GM11168 (cell line): ENCODE data around the gene MAPKAPK2.

Source experiments
- in situ Hi-C: fragments of 300-500 bp; cut with MboI; formaldehyde crosslinking; loops from one replicate; pipeline ENCODE4 v1.12.0; 2022; ENCODE audit warnings: low sequenced_read_pairs; ENCODE audit not compliant: unreplicated experiment

MAPKAPK2 gene

DNA sequence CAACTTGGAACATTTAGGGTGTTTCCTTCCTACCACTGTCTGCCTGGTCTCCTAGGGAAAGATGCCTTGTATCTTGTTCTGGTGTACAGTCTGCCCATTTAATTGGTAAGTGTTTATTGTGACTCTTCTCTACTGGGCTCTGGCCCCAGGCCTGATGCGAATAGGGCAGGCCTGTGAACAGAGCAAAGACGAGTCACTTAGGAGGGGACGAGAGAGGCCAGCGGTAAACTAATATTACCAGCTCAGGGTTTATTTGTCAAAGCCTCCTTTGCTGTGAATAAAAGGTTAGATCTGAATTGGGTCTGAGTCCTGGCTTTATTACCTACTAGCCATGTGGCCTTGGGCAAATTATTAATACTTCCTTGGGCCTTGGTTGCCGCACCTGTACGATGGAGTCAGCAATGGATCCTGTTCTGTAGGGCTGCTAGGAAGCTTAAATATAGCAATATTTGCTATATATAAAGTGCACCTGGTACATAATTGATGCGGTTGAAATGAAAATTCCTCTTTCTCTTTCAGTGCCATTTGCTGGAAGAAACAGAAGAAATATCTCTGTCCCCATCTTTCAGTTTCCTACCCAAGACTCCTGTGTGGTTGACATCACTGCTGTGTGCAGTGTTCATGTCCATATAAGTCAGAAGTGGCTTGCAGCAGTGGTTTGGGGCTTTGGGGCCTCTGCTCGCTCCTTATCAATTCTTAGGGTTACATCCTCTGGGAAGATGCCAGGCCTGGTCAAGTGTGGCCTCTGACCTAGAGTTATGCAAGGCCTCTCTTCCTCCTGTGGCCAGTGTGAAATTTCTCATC lies 32.4 kb downstream of the MAPKAPK2 start:
- in situ Hi-C loops, result no loop called here

DNA sequence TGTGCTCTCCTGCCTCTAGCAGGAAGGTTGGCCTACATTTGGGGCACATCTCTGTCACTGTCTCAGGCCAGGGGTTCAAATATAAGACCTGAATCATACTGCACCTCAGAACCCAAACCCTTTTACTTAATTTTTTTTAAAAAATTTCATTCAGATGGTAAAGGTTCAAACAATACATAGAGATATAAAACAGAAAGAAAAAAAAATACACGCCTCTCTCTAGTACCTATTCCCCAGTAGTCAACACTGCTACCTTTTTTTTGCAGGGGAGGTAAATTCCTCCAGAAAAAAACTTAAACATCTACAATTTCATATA lies 32.9 kb downstream of the MAPKAPK2 start:
- in situ Hi-C loops, result no loop called here

DNA sequence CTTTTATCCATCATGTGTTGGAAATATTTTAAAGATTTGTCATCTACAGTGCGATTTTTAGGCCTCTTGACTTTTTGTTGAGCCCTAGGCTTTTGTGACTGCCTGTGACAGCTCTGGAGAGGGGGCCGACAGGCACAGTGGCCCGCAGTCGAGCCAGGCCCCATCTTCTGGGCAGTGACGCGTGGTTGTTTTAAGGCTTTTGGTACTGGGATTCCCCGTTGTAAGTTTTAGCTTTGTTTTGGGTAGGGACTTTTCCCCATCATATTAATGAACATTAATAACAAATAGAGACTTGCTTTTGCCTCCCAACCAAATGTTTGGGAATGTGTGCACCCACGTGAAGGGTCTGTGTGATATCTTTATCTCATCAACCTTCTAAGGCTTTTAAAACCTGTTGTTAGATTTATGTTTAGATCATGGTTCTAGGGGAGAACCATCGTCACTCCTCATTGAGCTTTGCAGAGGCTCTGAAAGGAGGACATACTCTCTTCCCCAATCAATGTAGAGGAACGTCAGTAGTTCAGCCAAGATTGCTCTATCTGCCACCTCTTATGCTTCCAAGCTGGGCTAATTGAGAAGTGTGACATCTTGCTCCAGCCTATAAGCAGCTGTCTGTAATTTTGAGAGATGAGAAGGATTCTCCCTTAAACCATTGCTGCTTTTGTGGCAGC lies 34.6 kb downstream of the MAPKAPK2 start:
- in situ Hi-C loops, result no loop called here

DNA sequence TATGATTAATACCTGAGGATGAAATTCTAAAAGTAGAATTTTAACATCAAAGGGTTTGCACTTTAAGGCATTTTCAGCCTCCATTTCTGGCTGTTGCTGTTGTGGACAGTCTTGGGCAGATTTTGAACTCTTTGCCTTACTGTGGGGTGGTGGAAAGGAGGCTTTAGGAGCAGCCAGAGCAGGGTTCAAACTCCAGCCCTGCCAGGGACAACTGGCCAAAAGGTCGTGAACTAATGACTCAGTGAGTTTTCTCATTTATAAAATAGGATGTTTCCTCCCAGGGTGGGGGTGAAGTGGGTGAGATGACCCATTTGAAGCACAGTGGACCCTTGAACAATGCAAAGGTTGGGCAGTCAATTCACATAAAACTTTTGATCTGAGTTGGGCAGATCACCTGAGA lies 36.7 kb downstream of the MAPKAPK2 start:
- in situ Hi-C loops, result no loop called here

DNA sequence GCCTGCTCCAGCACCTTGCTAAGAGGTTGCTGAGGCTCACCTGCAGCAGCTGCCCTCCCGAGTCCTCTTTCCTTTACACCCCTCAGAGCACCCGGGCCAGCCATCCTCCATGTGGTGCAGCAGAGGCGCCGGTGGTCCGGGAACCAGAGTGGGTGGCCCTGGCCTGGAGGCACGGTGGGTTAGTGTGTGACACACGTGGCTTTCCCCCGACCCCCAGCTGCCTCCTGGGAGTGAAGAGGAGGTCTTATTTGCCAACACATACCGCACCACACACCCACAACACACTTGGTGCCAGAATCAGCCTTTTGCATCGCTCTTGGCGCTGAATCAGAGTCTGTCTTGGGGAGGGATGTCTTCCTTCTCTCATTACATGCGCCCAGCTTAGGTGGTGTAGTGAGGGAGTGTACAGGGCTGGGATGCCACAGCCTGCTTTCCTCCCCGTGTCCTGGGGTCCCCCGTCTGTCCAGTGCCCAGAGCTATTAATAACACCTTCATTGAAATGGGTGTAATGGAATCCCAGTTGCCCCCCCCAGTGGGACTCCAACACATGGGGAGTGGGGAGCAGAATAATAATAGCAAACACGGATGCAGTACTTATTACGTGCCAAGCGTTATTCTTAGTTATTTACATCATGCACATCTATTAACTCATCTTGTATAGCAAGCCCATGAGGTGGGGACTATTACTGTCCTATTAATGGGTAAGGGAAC lies 38.2 kb downstream of the MAPKAPK2 start:
- in situ Hi-C loops, result no loop called here

DNA sequence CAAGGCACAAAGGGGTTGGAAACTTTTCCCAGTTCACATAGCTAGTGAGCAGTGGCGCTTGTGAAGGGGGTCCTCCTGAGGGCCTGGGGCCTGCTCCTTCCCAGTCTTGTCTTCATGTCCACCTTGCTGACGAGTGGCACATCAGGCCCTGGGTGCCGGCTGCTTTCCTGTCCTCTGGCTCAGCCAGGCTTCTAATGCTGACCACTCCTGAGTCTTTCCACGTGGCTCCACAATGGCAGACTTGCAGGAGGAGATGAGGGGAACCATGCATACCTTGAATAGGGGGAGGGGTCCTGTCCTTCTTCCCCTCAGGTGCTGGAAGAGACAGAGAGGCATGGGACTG lies 38.7 kb downstream of the MAPKAPK2 start:
- in situ Hi-C loops, result no loop called here

DNA sequence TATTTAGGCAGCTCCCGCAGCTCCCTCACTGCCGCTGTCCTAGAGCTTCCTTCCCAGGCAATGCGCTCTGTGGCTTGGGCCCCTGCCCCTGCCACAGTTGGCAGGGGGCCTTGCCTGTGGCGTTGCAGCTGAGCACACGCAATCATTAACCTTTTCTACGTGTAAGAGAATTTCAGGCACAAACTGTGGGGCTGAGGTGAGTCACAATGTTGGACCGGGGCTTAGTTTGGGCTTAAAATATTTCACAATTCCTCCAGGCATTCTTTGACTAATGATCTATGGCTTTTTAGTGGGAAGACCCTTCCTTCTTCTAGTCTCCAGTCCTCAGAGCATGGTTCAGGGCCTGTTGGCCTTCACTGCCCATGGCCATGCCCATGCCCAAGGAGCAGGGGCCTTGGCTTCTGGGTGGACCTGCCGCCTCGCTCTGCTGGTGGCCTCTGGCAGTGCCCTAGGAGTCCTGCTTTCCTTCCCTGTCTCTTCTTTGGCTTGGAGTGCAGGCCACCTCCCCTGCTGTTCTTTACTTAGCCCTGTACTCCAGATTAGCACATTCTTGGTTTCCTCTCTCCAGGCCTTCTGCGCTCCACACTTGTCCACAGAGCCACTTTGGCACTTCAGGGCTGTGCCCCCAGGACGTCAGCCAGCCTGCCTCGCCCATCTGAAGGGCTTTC lies 39.2 kb downstream of the MAPKAPK2 start:
- in situ Hi-C loops, result no loop called here

DNA sequence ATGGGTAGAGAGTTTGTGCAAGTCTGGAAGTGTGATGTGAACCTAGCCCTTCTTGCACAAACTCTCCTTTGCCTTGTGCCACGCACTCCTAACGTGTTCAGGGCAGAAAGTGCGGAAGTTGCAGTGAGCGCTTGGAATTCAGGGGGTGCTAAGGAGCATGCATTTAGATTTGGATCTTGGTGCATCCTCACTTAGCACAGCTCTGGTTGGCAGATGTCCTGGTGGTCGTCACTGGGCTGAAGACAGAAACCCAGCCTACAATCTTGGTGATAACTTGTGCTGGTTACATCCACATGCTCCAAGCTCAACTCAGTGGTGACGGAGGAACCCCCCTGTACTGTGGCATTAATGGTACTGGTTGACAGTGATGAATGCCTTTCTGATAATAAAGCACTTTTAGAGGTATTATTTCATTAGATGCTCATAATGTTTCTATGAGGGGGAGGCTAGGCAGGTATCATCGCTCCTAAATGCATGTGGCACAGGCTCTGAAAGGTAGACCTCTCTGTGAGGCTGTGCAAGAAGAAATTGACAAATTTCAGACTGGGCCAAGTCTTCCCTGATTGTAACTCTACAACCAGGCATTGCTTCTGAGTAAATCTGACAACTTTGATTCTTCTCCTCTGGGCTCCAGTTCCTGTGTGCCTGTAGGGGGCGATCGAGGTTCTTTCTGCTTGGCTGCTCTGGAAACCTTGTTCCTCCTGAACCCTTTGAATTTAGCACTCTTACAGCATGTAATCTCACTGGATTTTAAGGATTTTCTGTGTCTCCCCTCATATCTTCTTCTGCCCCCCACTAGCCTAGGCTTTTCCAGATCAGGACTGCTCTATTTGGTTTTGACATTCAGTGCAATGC lies 40.6 kb downstream of the MAPKAPK2 start:
- in situ Hi-C loops, result loop anchor here (5.0 kb wide), 1 partner anchor 257 kb away; no protein-coding TSS in a partner anchor

DNA sequence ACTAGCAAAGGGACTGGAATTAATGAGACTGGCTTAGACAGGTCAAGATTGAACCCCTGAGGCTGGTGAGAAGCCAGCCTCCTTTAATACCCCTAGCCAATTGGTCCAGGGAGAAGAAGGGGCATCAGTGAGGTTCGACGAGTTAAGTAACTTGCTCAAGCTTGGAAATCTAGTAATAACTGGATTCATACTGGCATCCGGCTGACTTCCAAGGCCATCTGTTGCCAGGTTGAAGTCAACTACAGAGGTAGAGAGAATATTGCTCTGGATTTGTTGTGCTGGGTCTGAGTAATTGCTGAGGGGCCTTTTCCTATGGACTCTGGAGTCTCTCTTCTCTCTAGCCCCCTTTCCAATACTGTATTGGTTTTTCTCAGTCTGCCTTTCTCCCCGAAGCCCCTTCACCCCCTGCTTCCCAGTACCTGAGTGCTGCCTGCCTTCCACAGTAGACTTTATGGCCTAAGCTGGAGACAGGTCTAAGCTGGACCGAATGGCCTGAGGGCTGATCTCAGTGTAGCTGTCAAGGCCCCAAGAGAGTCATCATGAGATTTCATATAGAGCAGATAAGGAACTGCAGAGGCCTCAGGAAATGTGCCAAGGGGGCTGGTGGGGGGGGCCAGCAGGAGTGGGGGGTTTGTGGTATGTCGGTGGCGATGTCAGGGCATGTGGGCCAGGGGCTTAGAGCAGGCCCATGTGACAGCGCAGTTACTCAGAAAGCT lies 43.4 kb downstream of the MAPKAPK2 start:
- in situ Hi-C loops, result loop anchor here (5.0 kb wide), 1 partner anchor 254 kb away; no protein-coding TSS in a partner anchor

DNA sequence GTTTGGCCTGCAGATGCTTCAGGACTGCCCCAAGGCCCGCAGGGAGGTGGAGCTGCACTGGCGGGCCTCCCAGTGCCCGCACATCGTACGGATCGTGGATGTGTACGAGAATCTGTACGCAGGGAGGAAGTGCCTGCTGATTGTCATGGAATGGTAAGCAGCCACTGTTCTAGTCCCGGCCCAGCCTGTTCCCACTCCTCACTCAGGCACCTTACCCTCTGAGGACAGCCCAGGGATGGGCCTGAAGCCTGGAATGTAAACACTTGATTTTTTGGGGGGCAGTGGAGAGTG lies 43.9 kb downstream of the MAPKAPK2 start:
- in situ Hi-C loops, result loop anchor here (5.0 kb wide), 1 partner anchor 254 kb away; no protein-coding TSS in a partner anchor

DNA sequence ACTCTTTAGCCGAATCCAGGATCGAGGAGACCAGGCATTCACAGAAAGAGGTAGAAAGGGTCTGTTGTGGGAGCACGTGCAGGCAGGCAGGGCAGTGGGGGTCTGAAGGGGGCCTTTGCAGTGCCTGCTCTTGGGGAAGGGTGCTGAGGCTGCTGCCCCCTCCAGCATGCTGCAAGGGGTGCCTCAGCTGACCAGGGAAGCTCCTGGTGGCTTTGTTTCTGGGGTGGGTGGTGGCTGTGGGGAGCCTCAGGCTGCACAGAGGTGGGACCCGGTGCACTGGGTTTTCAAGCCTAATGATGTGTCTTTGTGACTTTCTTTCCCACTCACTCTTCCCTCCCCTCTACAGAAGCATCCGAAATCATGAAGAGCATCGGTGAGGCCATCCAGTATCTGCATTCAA lies 44.3 kb downstream of the MAPKAPK2 start:
- in situ Hi-C loops, result loop anchor here (5.0 kb wide), 1 partner anchor 253 kb away; no protein-coding TSS in a partner anchor

DNA sequence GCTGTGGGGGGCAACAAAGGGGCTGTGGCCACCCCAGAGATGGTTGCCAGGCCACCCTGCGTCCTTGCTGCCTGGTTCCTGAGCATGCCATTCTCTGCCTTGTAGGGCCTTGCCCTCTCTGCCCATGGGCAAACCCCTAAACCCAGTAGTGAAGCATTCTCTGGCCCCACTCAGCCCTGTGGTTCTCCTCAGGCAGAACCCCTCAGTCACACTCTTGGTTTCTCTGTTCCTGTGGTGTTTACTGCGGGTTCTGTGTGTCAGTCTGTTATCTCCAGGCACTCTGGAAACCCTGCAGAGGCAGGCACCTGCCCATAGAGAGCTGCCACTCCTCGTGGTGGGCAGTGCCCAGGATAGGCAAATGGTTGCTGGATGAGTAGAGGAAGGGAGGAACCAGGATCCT lies 44.8 kb downstream of the MAPKAPK2 start:
- in situ Hi-C loops, result loop anchor here (5.0 kb wide), 1 partner anchor 253 kb away; no protein-coding TSS in a partner anchor

DNA sequence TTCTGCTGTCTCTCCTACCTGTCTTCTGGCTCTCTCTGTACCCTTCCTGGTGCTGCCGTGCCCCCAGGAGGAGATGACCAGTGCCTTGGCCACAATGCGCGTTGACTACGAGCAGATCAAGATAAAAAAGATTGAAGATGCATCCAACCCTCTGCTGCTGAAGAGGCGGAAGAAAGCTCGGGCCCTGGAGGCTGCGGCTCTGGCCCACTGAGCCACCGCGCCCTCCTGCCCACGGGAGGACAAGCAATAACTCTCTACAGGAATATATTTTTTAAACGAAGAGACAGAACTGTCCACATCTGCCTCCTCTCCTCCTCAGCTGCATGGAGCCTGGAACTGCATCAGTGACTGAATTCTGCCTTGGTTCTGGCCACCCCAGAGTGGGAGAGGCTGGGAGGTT lies 47.8 kb downstream of the MAPKAPK2 start:
- in situ Hi-C loops, result loop anchor here (10.0 kb wide), 1 partner anchor 182 kb away; no protein-coding TSS in a partner anchor

DNA sequence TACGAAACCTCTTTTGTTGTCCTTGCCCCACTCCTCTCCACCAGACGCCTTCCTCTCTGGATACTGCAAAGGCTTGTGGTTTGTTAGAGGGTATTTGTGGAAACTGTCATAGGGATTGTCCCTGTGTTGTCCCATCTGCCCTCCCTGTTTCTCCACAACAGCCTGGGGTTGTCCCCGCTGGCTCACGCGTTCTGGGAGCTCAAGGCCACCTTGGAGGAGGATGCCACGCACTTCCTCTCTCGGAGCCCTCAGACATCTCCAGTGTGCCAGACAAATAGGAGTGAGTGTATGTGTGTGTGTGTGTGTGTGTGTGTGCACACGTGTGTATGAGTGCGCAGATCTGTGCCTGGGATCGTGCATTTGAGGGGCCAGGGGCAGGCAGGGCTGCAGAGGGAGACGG lies 48.3 kb downstream of the MAPKAPK2 start:
- in situ Hi-C loops, result loop anchor here (10.0 kb wide), 1 partner anchor 182 kb away; no protein-coding TSS in a partner anchor

DNA sequence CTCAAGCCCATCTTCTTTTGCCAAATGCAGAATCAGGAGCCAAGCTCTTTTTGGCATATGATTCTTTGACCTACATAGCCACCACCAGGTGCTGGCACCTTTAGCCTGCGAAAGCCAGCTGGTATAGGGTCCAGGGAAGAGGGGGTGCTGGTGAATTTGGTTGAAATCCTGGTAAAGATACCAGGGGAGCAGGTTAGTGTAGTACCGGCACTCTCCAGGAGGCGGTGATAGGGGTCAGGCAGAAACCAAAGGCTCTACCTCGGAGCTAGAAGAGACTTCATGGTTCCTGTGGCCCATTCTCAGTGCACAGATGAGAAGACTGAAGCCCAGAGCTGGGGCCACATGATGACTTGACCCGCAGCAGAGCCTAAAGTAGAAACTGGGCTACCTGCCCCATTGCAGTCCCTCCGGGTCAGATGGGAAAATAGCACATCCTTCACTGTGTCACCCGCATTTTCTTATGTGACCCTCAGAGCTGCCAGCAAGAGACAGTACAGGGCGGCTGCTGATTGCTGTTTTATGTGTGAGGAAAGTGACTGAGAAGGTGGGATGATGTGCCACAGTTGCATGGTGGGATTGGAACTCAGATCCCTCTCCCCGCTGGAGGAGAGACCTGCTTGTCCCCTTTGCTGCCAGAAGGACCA lies 49.9 kb downstream of the MAPKAPK2 start:
- in situ Hi-C loops, result loop anchor here (5.0 to 10.0 kb wide), 2 partner anchors 53 to 180 kb away; no protein-coding TSS in a partner anchor

DNA sequence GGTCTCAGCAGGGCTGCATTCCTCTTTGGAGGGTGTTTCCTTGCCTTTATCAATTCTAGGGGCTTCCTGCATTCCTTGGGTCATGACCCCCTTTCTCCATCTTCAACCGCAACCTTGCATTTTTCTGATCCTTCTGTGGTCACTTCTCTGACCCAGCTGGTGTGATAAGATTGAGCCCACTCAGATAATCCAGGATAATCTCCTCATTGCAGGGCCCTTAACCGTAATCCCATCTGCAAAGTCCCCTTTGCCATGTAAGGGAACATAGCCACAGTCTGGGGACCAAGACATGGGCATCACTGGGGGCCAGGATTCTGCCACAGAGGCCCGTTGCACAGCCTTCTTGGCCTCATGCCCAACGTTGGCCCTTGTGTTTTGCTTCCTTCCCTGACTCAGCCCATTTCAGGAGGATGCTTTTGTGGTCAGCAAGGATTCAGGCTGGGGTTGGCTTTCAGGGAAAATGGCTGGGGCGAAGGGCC lies 50.9 kb downstream of the MAPKAPK2 start:
- in situ Hi-C loops, result loop anchor here (5.0 to 10.0 kb wide), 2 partner anchors 52 to 179 kb away; no protein-coding TSS in a partner anchor

DNA sequence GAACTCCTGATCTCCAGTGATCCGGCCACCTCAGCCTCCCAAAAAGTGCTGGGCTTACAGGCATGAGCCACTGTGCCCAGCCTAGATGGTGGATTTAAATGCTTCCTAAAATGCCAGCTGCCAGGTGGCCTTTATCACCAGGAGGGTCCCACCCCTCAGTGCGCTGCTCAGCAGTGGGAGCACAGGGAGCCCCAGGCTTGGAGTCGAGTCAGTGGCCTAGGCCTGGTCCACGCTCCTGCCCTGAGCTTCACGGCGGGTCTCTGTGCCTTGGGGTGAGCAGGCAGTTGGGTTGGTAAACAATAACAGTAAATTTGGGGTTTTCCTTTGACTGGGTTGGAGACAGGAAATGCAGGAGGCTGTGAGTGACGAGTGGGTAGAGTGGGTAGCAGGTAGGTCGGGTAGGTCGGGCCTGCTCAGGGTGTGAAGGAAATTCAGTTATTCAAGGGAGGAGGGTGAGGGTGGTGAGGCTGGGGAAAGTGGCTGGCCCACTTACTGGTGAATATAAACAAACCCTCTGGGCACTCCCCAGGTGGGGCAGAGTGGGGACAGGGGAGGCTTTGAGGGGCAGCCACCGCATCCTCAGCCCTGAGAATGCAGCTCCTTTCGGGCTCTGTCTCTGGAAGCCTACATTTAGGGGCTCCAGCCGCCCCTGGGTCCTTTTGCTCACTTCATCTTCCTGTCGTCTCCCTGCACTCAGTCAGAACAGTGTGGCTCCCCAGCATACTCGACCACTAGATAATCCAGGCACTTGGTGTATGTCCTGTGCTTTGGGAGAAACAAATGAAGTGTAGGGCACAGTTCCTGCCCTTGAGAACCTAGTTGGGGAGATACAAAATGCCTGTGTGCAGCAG lies 52.4 kb downstream of the MAPKAPK2 start:
- in situ Hi-C loops, result loop anchor here (5.0 to 10.0 kb wide), 2 partner anchors 50 to 178 kb away; no protein-coding TSS in a partner anchor
